Measurements from ENCODE around the gene SYTL2.
"Not testable (repeated sequence)": the region's sequence is repeated elsewhere in the genome, so short reads cannot be mapped to it uniquely, and the experiment has no call there.

Gene SYTL2

DNA sequence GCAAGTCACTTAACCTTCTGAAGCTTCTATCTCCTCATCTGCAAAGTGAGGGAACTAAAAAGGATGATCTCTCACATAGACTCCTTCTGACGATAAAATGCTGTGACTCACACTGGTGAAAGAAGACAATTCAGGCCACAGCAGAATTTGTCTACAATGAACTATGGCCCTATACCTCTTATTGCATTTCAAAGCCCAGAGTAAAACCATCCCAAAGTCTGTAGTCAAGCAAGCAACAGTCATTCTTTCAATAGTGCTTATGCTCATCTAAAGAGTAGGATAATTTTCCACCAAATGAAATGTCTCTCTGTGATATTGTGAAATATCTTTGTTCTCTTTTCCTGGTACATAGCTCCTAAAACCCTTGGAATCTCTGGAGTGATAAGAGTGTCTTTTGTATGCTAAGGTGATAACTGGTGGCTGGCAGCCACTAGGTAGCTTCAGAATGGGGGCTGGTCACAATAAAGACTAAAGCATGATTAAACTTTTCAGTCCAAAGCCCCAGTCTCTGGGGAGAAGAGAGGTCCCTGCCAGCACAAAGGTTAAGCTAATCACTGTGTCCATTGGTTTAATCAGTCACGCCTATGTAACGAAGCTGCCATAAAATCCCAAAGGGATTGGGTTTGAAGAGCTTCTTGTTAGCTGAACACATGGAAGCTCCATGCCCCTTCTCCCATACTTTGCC is 30.8 kb downstream of the SYTL2 start:
- Histone ChIP-seq H3K79me2 (ENCODE audit: insufficient read depth, low read length) (no peaks in the 10 kb centered on the region), H3F3A (ENCODE audit: insufficient read depth, low read length) (no peaks in the 10 kb centered on the region), H3K36me3 (ENCODE audit: insufficient read depth, low read length) (no peaks in the 10 kb centered on the region), H2AFZ (ENCODE audit: low read length) (no peak overlapping the region), H3K9me2 (ENCODE audit: low read depth, low read length) (no peaks in the 10 kb centered on the region), H3K9ac (ENCODE audit: low read length) (no peak overlapping the region), H3K9me3 (ENCODE audit: low read length) (no peaks in the 10 kb centered on the region), H3K4me2 (ENCODE audit: low read length) (no peak overlapping the region), H3K4me1 (ENCODE audit: insufficient read depth, low read length, severe bottlenecking) (no peaks in the 10 kb centered on the region), H3K4me3 (ENCODE audit: low read depth, low read length, poor library complexity, severe bottlenecking) (no peak overlapping the region), H4K20me1 (ENCODE audit: insufficient read depth, low read length) (no peaks in the 10 kb centered on the region), H3K27me3 (ENCODE audit: insufficient read depth, low read length) (no peaks in the 10 kb centered on the region), H3K27ac (ENCODE audit: low read depth, low read length, poor library complexity, severe bottlenecking) (no peak overlapping the region)
- TF ChIP-seq EZH2 (IDR thresholded peaks at IDR 0.05; ENCODE audit: borderline replicate concordance, low read length) = no peak

- not testable (repeated sequence) for H3K9me2 ChIP-seq (ENCODE audit: low read depth, low read length); H3K9ac ChIP-seq (ENCODE audit: low read length); H3K36me3 ChIP-seq (ENCODE audit: insufficient read depth, low read length); H3K27me3 ChIP-seq (ENCODE audit: insufficient read depth, low read length); H3K9me3 ChIP-seq (ENCODE audit: low read length); H2AFZ ChIP-seq (ENCODE audit: low read length); H3K4me1 ChIP-seq (ENCODE audit: insufficient read depth, low read length, severe bottlenecking); H3K79me2 ChIP-seq (ENCODE audit: insufficient read depth, low read length); H3K4me2 ChIP-seq (ENCODE audit: low read length); H3K27ac ChIP-seq (ENCODE audit: low read depth, low read length, poor library complexity, severe bottlenecking); H4K20me1 ChIP-seq (ENCODE audit: insufficient read depth, low read length); H3F3A ChIP-seq (ENCODE audit: insufficient read depth, low read length); H3K4me3 ChIP-seq (ENCODE audit: low read depth, low read length, poor library complexity, severe bottlenecking)
Measured at GRCh38 chr11:85777603-85777972, 33.4 kb downstream of the SYTL2 start.

- TF ChIP-seq, protein P1, sequence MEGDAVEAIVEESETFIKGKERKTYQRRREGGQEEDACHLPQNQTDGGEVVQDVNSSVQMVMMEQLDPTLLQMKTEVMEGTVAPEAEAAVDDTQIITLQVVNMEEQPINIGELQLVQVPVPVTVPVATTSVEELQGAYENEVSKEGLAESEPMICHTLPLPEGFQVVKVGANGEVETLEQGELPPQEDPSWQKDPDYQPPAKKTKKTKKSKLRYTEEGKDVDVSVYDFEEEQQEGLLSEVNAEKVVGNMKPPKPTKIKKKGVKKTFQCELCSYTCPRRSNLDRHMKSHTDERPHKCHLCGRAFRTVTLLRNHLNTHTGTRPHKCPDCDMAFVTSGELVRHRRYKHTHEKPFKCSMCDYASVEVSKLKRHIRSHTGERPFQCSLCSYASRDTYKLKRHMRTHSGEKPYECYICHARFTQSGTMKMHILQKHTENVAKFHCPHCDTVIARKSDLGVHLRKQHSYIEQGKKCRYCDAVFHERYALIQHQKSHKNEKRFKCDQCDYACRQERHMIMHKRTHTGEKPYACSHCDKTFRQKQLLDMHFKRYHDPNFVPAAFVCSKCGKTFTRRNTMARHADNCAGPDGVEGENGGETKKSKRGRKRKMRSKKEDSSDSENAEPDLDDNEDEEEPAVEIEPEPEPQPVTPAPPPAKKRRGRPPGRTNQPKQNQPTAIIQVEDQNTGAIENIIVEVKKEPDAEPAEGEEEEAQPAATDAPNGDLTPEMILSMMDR (IDR thresholded peaks at IDR 0.05; ENCODE audit: low read length) = no peak
- no peak for TF ChIP-seq EZH2 (IDR thresholded peaks at IDR 0.05; ENCODE audit: borderline replicate concordance, low read length)
- no peaks in the 10 kb centered on the region for H3K4me1 ChIP-seq (ENCODE audit: insufficient read depth, low read length, severe bottlenecking)
- no peak overlapping the region for H3K9ac ChIP-seq (ENCODE audit: low read length)
- H3K27me3 ChIP-seq (ENCODE audit: insufficient read depth, low read length) = no peaks in the 10 kb centered on the region
- H3K4me2 ChIP-seq (ENCODE audit: low read length) = no peak overlapping the region
- no peak overlapping the region for H3K27ac ChIP-seq (ENCODE audit: low read depth, low read length, poor library complexity, severe bottlenecking)
- H3K36me3 ChIP-seq (ENCODE audit: insufficient read depth, low read length) = no peaks in the 10 kb centered on the region
- H3K9me3 ChIP-seq (ENCODE audit: low read length) = no peaks in the 10 kb centered on the region
- no peak overlapping the region for H3K4me3 ChIP-seq (ENCODE audit: low read depth, low read length, poor library complexity, severe bottlenecking)
- no peaks in the 10 kb centered on the region for H3K79me2 ChIP-seq (ENCODE audit: insufficient read depth, low read length)
- H2AFZ ChIP-seq (ENCODE audit: low read length) = no peak overlapping the region
- H3F3A ChIP-seq (ENCODE audit: insufficient read depth, low read length) = no peaks in the 10 kb centered on the region
- H3K9me2 ChIP-seq (ENCODE audit: low read depth, low read length) = no peaks in the 10 kb centered on the region
- H4K20me1 ChIP-seq (ENCODE audit: insufficient read depth, low read length) = no peaks in the 10 kb centered on the region
Measured at GRCh38 chr11:85776951-85777602, 33.9 kb downstream of the SYTL2 start.

GRCh38 chr11:85774256-85775101 is 36.5 kb downstream of the SYTL2 start:
- Histone ChIP-seq H3K9me3 (ENCODE audit: low read length) (no peaks in the 10 kb centered on the region), H3K4me1 (ENCODE audit: insufficient read depth, low read length, severe bottlenecking) (no peaks in the 10 kb centered on the region), H3K4me3 (ENCODE audit: low read depth, low read length, poor library complexity, severe bottlenecking) (no peak overlapping the region), H3K4me2 (ENCODE audit: low read length) (no peak overlapping the region), H3K9me2 (ENCODE audit: low read depth, low read length) (no peaks in the 10 kb centered on the region), H3F3A (ENCODE audit: insufficient read depth, low read length) (no peaks in the 10 kb centered on the region), H3K27me3 (ENCODE audit: insufficient read depth, low read length) (no peaks in the 10 kb centered on the region), H2AFZ (ENCODE audit: low read length) (no peak overlapping the region), H3K36me3 (ENCODE audit: insufficient read depth, low read length) (no peaks in the 10 kb centered on the region), H3K79me2 (ENCODE audit: insufficient read depth, low read length) (no peaks in the 10 kb centered on the region), H4K20me1 (ENCODE audit: insufficient read depth, low read length) (no peaks in the 10 kb centered on the region), H3K27ac (ENCODE audit: low read depth, low read length, poor library complexity, severe bottlenecking) (no peak overlapping the region), H3K9ac (ENCODE audit: low read length) (no peak overlapping the region)
- TF ChIP-seq, protein P1 (IDR thresholded peaks at IDR 0.05; ENCODE audit: low read length) = no peak
- no peak for TF ChIP-seq EZH2 (IDR thresholded peaks at IDR 0.05; ENCODE audit: borderline replicate concordance, low read length)

Measured in OCI-LY1 (cell line).